ENCODE measurements around the gene ZXDC.

- no peak for TF ChIP-seq POLR2AphosphoS5 (IDR thresholded peaks at IDR 0.05; ENCODE audit: insufficient read depth, low read depth, low read length)
- TF ChIP-seq, protein P1, sequence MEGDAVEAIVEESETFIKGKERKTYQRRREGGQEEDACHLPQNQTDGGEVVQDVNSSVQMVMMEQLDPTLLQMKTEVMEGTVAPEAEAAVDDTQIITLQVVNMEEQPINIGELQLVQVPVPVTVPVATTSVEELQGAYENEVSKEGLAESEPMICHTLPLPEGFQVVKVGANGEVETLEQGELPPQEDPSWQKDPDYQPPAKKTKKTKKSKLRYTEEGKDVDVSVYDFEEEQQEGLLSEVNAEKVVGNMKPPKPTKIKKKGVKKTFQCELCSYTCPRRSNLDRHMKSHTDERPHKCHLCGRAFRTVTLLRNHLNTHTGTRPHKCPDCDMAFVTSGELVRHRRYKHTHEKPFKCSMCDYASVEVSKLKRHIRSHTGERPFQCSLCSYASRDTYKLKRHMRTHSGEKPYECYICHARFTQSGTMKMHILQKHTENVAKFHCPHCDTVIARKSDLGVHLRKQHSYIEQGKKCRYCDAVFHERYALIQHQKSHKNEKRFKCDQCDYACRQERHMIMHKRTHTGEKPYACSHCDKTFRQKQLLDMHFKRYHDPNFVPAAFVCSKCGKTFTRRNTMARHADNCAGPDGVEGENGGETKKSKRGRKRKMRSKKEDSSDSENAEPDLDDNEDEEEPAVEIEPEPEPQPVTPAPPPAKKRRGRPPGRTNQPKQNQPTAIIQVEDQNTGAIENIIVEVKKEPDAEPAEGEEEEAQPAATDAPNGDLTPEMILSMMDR (IDR thresholded peaks at IDR 0.05; ENCODE audit: extremely low read depth in 1 of 2, insufficient read depth in 1 of 2, low read depth in 1 of 2, low read length in 2 of 2): no peak
- TF ChIP-seq GATA2 (IDR thresholded peaks at IDR 0.05; ENCODE audit: insufficient read depth, insufficient read length, low read depth, low read length): no peak
- TF ChIP-seq MAX (IDR thresholded peaks at IDR 0.05; ENCODE audit: insufficient read depth, insufficient read length): no peak
- no peak for TF ChIP-seq POLR2A (IDR thresholded peaks at IDR 0.05; ENCODE audit: low read depth, low read length)
- no peak for TF ChIP-seq JUN (IDR thresholded peaks at IDR 0.05; ENCODE audit: borderline replicate concordance, insufficient read depth, insufficient read length, low read depth)
- no peak for TF ChIP-seq EZH2 (IDR thresholded peaks at IDR 0.05; ENCODE audit: borderline replicate concordance, low read depth, low read length, severe bottlenecking)
- no peak for TF ChIP-seq MYC (IDR thresholded peaks at IDR 0.05; ENCODE audit: low read depth, low read length)
Measured at GRCh38 chr3:126392246-126392645, 83.4 kb downstream of the ZXDC start.

All from endothelial cell of umbilical vein (primary cell).